H1 (cell line): ENCODE results near the gene ACOT7. TPM values are rescaled to one million over a fixed set of nuclear protein-coding genes. Genes with fewer than 3 reads are reported as not detected.
A peak's percentile ranks its signal among the peaks of the same experiment; 100 is the strongest.

Experiments used
- CTCF ChIA-PET: fragments of 300-600 bp; sonication (Branson Sonifier 250); formaldehyde crosslinking; loops from one replicate; lab custom pipeline; 2021; ENCODE audit not compliant: partially characterized antibody; lab: Charles Lee
- POLR2A ChIA-PET: fragments of 300-600 bp; sonication (Branson Sonifier 250); formaldehyde crosslinking; loops from one replicate; lab custom pipeline; 2021; ENCODE audit warnings: inconsistent platforms; ENCODE audit not compliant: partially characterized antibody; lab: Charles Lee
- DNase-seq, 2 experiments: peaks; one replicate each; pipeline versions ENCODE4 v3.0.0 to v3.0.0-alpha.2; 2010 to 2022; ENCODE audit warnings: low spot score in 2 of 2, low read depth in 1 of 2, mixed read lengths in 1 of 2
- FAIRE-seq: peaks from 2 replicates; lab custom pipeline; 2011; peaks lifted over from hg19 to GRCh38; lab: Jason Lieb, UNC
- H2AFZ ChIP-seq: 2 replicates; pipeline ENCODE4 v1.8.1; 2012; ENCODE audit warnings: low read length, inconsistent platforms
- H2AK5ac ChIP-seq: 2 replicates; pipeline ENCODE4 v1.6.1; 2013; ENCODE audit warnings: low read depth, low read length
- H2BK120ac ChIP-seq: replicated peaks from 2 replicates; pipeline ENCODE3; 2013; ENCODE audit warnings: low read depth, low read length, inconsistent platforms
- H2BK12ac ChIP-seq: 2 replicates; pipeline ENCODE4 v1.6.1; 2013; ENCODE audit warnings: low read depth, low read length
- H2BK15ac ChIP-seq: 2 replicates; pipeline ENCODE4 v1.6.1; 2013; ENCODE audit warnings: low read length
- H2BK20ac ChIP-seq: 2 replicates; pipeline ENCODE4 v1.6.1; 2013; ENCODE audit warnings: low read length
- H2BK5ac ChIP-seq: 2 replicates; pipeline ENCODE4 v1.6.1; 2013; ENCODE audit warnings: low read depth, low read length
- H3K14ac ChIP-seq: 2 replicates; pipeline ENCODE4 v1.6.1; 2013; ENCODE audit warnings: inconsistent platforms; ENCODE audit not compliant: insufficient read length
- H3K18ac ChIP-seq: 2 replicates; pipeline ENCODE4 v1.6.1; 2013; ENCODE audit warnings: low read length; ENCODE audit errors: extremely low read depth
- H3K23ac ChIP-seq: 2 replicates; pipeline ENCODE4 v1.6.1; 2013; ENCODE audit warnings: inconsistent platforms; ENCODE audit not compliant: insufficient read length
- H3K23me2 ChIP-seq: 2 replicates; pipeline ENCODE4 v1.6.1; 2013; ENCODE audit warnings: low read depth, low read length
- H3K27ac ChIP-seq: 2 replicates; pipeline ENCODE4 v1.6.1; 2011; ENCODE audit warnings: low read depth, low read length, inconsistent platforms
- H3K27me3 ChIP-seq, 4 experiments: replicated peaks in 1 of 4; 1 replicate in 1 of 4; 2 replicates in 3 of 4; pipeline versions ENCODE4 v1.6.1 to v1.8.1; 2011 to 2013; ENCODE audit warnings: low read length in 3 of 4, mild to moderate bottlenecking in 3 of 4, inconsistent platforms in 2 of 4, mixed read lengths in 2 of 4, moderate library complexity in 1 of 4; ENCODE audit not compliant: control insufficient read depth in 3 of 4, insufficient read depth in 3 of 4; ENCODE audit errors: extremely low read depth in 1 of 4
- H3K36me3 ChIP-seq, 4 experiments: 2 replicates each; pipeline versions ENCODE4 v1.6.1 to v1.8.1; 2011 to 2013; ENCODE audit warnings: mild to moderate bottlenecking in 4 of 4, low read length in 3 of 4, moderate library complexity in 2 of 4, control low read depth in 1 of 4, inconsistent platforms in 1 of 4; ENCODE audit not compliant: insufficient read depth in 4 of 4, control insufficient read depth in 2 of 4
- H3K4ac ChIP-seq: replicated peaks from 2 replicates; pipeline ENCODE3; 2013; ENCODE audit warnings: low read length, low read depth, mixed read lengths, inconsistent platforms; ENCODE audit not compliant: insufficient read length
- H3K4me1 ChIP-seq, 4 experiments: replicated peaks in 1 of 4; 1 replicate in 1 of 4; 2 replicates in 3 of 4; pipeline versions ENCODE4 v1.6.1 to v1.8.1; 2011 to 2013; ENCODE audit warnings: low read length in 3 of 4, inconsistent platforms in 2 of 4, mixed read lengths in 1 of 4; ENCODE audit not compliant: insufficient read depth in 4 of 4, control insufficient read depth in 3 of 4
- H3K4me2 ChIP-seq, 2 experiments: 2 replicates each; pipeline versions ENCODE4 v1.6.1 to v1.8.1; 2011 to 2013; ENCODE audit warnings: low read depth in 2 of 2, low read length in 2 of 2, control low read depth in 1 of 2, inconsistent platforms in 1 of 2, mild to moderate bottlenecking in 1 of 2; ENCODE audit not compliant: insufficient read depth in 1 of 2
- H3K4me3 ChIP-seq, 4 experiments: fragments of 200-600, 300-600 bp in 1 of 4; sonication (generic), shearing (Covaris generic), sonication (Bioruptor Twin) in 1 of 4; 2 replicates each; pipeline versions ENCODE4 v1.5.1 to v1.8.1; 2011 to 2016; ENCODE audit warnings: low read length in 4 of 4, low read depth in 3 of 4, control low read depth in 2 of 4, inconsistent platforms in 2 of 4, mild to moderate bottlenecking in 2 of 4, mixed read lengths in 1 of 4, moderate library complexity in 1 of 4; ENCODE audit not compliant: insufficient read depth in 2 of 4; ENCODE audit errors: extremely low read depth in 1 of 4
- H3K56ac ChIP-seq: replicated peaks from 2 replicates; pipeline ENCODE3; 2013; ENCODE audit warnings: low read depth, mild to moderate bottlenecking, mixed read lengths, low read length, inconsistent platforms; ENCODE audit not compliant: insufficient read length
- H3K79me1 ChIP-seq: 2 replicates; pipeline ENCODE4 v1.6.1; 2013; ENCODE audit warnings: low read depth, low read length, control low read depth
- H3K79me2 ChIP-seq, 2 experiments: 2 replicates each; pipeline versions ENCODE4 v1.6.1 to v1.8.1; 2012 to 2013; ENCODE audit warnings: low read length in 2 of 2, mild to moderate bottlenecking in 2 of 2, inconsistent platforms in 1 of 2; ENCODE audit not compliant: insufficient read depth in 2 of 2, control insufficient read depth in 1 of 2
- H3K9ac ChIP-seq, 4 experiments: replicated peaks in 1 of 4; 1 replicate in 1 of 4; 2 replicates in 3 of 4; pipeline versions ENCODE4 v1.6.1 to v1.8.1; 2011 to 2013; ENCODE audit warnings: low read depth in 3 of 4, low read length in 3 of 4, control low read depth in 2 of 4, mild to moderate bottlenecking in 2 of 4, moderate library complexity in 2 of 4, inconsistent platforms in 1 of 4; ENCODE audit errors: extremely low read depth in 1 of 4
- H3K9me3 ChIP-seq, 2 experiments: 2 replicates each; pipeline versions ENCODE4 v1.6.1 to v1.8.1; 2012 to 2013; ENCODE audit warnings: mild to moderate bottlenecking in 2 of 2, moderate library complexity in 2 of 2, control low read depth in 1 of 2, inconsistent platforms in 1 of 2, low read depth in 1 of 2, low read length in 1 of 2, mixed read lengths in 1 of 2; ENCODE audit not compliant: insufficient read depth in 2 of 2
- H4K20me1 ChIP-seq, 2 experiments: replicated peaks in 1 of 2; 2 replicates each; pipeline versions ENCODE3 to v1.8.1; 2011 to 2013; ENCODE audit warnings: inconsistent platforms in 2 of 2, low read length in 2 of 2, mild to moderate bottlenecking in 1 of 2; ENCODE audit not compliant: insufficient read depth in 2 of 2, control insufficient read depth in 1 of 2
- H4K5ac ChIP-seq: 2 replicates; pipeline ENCODE4 v1.6.1; 2013; ENCODE audit warnings: low read length, low read depth, mixed read lengths, inconsistent platforms; ENCODE audit not compliant: insufficient read length
- H4K8ac ChIP-seq: 2 replicates; pipeline ENCODE4 v1.8.0; 2013; ENCODE audit warnings: mild to moderate bottlenecking, moderate library complexity, low read length, inconsistent platforms; ENCODE audit not compliant: insufficient read depth; ENCODE audit errors: extremely low read depth
- H4K91ac ChIP-seq: replicated peaks from 2 replicates; pipeline ENCODE3; 2013; ENCODE audit warnings: low read length, mixed read lengths, inconsistent platforms; ENCODE audit not compliant: insufficient read length
- ASH2L ChIP-seq: fragments of 200-600, 300-600 bp; sonication (generic); IDR thresholded peaks from one replicate; pipeline ENCODE4 v1.7.1; 2017; ENCODE audit warnings: low read length
- RAD21 ChIP-seq, 2 experiments: IDR thresholded peaks in 1 of 2; conservative IDR thresholded peaks in 1 of 2; 2 replicates each; pipeline ENCODE4 v1.6.1; 2011; ENCODE audit warnings: low read depth in 2 of 2, low read length in 2 of 2, improper control_type of control experiment in 1 of 2, inconsistent platforms in 1 of 2, mild to moderate bottlenecking in 1 of 2, moderate library complexity in 1 of 2
- RFX5 ChIP-seq: IDR thresholded peaks from 2 replicates; pipeline ENCODE4 v1.6.1; 2011; ENCODE audit warnings: low read depth, low read length, improper control_type of control experiment, borderline replicate concordance
- ZNF274 ChIP-seq: IDR thresholded peaks from 2 replicates; pipeline ENCODE4 v1.7.0; 2012; ENCODE audit warnings: low read length, borderline replicate concordance; ENCODE audit errors: extremely low read depth
- WGBS, 2 experiments: shearing (Covaris generic) in 1 of 2; methylation state at CpG; one replicate each; pipeline versions ENCODE4 v1.1.6 to v1.1.7; 2013 to 2015; ENCODE audit warnings: low lambda C conversion rate in 2 of 2, mixed read lengths in 2 of 2, inconsistent platforms in 1 of 2, low coverage in 1 of 2, missing lambda C conversion rate in 1 of 2; ENCODE audit not compliant: insufficient replicate concordance in 2 of 2, insufficient coverage in 1 of 2, insufficient read length in 1 of 2; ENCODE audit errors: extremely low coverage in 1 of 2, missing lambda C conversion rate in 1 of 2; 5-methylcytosine and 5-hydroxymethylcytosine counted together
- polyA plus RNA-seq, 7 experiments: library from polyadenylated mRNA; depleted of rRNA in 3 of 7; stranded (reverse) in 5 of 7; unstranded in 2 of 7; fragments of >200 nt in 5 of 7; fragments of 200-250 nt in 2 of 7; gene quantifications; 1 replicate in 5 of 7; 2 replicates in 1 of 7; 4 replicates in 1 of 7; pipeline versions ENCODE4 v1.2.1 to v1.2.3, GENCODE V29; 2011 to 2013; ENCODE audit warnings: missing spikeins in 2 of 7, mixed read lengths in 2 of 7
- total RNA-seq: library from RNA; stranded (reverse); fragmentation: NEBNext Ultra II Directional; extraction: Animal tissue kit (Norgen Biotek cat#: 25700); gene quantifications from 2 replicates; pipeline ENCODE4 v1.2.1, GENCODE V29; 2021
- TF ChIP-seq, protein P1 (sequence below): IDR thresholded peaks from 2 replicates; pipeline ENCODE4 v1.6.1; 2011; ENCODE audit warnings: low read depth, mild to moderate bottlenecking, low read length; ENCODE audit not compliant: insufficient read depth
- TF ChIP-seq, protein P2 (sequence below), 3 experiments: IDR thresholded peaks; 1 replicate in 2 of 3; 2 replicates in 1 of 3; pipeline versions ENCODE4 v1.5.1 to v1.6.1; 2011; ENCODE audit warnings: low read length in 3 of 3, mild to moderate bottlenecking in 3 of 3, inconsistent platforms in 2 of 3, low read depth in 1 of 3, moderate library complexity in 1 of 3; ENCODE audit not compliant: insufficient read depth in 1 of 3; ENCODE audit errors: control extremely low read depth in 1 of 3

The ACOT7 gene
- total and polyA plus RNA-seq, 2 of the 8 experiments (the other 6 are each of a cell fraction or from before 2014, with no cell fraction given), result 151 to 214 TPM

- no peaks in the 10 kb centered on the region; a peak in 1 of 4 replicates for H3K79me2 ChIP-seq
- H3K4ac ChIP-seq, result no peak overlapping the region
- H4K91ac ChIP-seq, result no peak overlapping the region
- ChIA-PET CTCF (interaction anchor here (0.6 to 19.1 kb wide), 59 partner anchors 9 to 1659 kb away, joined by 3 to 353 read pairs (median 4); partner anchors contain the start of genes ACOT7, GPR153, ICMT and RNF207), POLR2A (interaction anchor here (0.7 to 9.3 kb wide), 28 partner anchors 9 to 318 kb away, joined by 3 to 64 read pairs (median 3); partner anchors contain the start of genes GPR153, ICMT, RNF207 and RPL22)
- no peak overlapping the region for H3K14ac ChIP-seq
- H3K9ac ChIP-seq, result no peak overlapping the region
- no peak overlapping the region for H2AFZ ChIP-seq
- H3K79me1 ChIP-seq, result no peaks in the 10 kb centered on the region
- DNase-seq (peak in 1 of 2 experiments; percentile 96), FAIRE-seq (no peak)
- no peak overlapping the region for H3K27ac ChIP-seq
- H3K23me2 ChIP-seq, result peaks cover 23% of the 10 kb centered on the region; the same call in 1 of the 2 replicates
- no peak overlapping the region for H3K23ac ChIP-seq
- H2AK5ac ChIP-seq, result no peak overlapping the region
- H2BK15ac ChIP-seq, result peak overlapping the region; percentile 4; the same call in 1 of the 2 replicates
- no peaks in the 10 kb centered on the region for H3K9me3 ChIP-seq
- no peak overlapping the region; the same call in 1 of the 2 replicates for H2BK12ac ChIP-seq
- no peak overlapping the region for H2BK20ac ChIP-seq
- no peaks in the 10 kb centered on the region for H3K36me3 ChIP-seq
- peak overlapping the region; percentile 18 to 92 for H3K4me2 ChIP-seq
- no peak overlapping the region for H4K8ac ChIP-seq
- H3K4me1 ChIP-seq, result peaks cover 4 to 28% (median 21%) of the 10 kb centered on the region in 4 experiments
- peak overlapping the region; percentile 60; the same call in 1 of the 2 replicates for H3K18ac ChIP-seq
- H3K56ac ChIP-seq, result no peak overlapping the region
- 17% methylated on average over 30 of the region's 30 CpGs; no CpG with 5 or more reads in 1 of the 2 experiments for WGBS, 2 experiments
- peaks cover 18 to 48% (median 37%) of the 10 kb centered on the region in 4 experiments for H3K27me3 ChIP-seq
- peaks cover 9 to 26% of the 10 kb centered on the region in 2 experiments for H4K20me1 ChIP-seq
- peak overlapping the region; percentile 56; the same call in 1 of the 2 replicates for H2BK5ac ChIP-seq
- H3K4me3 ChIP-seq, result peak overlapping the region; percentile 59 to 91 (median 80)
- H4K5ac ChIP-seq, result no peak overlapping the region
- no peak overlapping the region for H2BK120ac ChIP-seq
- TF ChIP-seq, protein P1, sequence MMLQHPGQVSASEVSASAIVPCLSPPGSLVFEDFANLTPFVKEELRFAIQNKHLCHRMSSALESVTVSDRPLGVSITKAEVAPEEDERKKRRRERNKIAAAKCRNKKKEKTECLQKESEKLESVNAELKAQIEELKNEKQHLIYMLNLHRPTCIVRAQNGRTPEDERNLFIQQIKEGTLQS, result no peak
- no peak for TF ChIP-seq RFX5
- TF ChIP-seq, protein P2, sequence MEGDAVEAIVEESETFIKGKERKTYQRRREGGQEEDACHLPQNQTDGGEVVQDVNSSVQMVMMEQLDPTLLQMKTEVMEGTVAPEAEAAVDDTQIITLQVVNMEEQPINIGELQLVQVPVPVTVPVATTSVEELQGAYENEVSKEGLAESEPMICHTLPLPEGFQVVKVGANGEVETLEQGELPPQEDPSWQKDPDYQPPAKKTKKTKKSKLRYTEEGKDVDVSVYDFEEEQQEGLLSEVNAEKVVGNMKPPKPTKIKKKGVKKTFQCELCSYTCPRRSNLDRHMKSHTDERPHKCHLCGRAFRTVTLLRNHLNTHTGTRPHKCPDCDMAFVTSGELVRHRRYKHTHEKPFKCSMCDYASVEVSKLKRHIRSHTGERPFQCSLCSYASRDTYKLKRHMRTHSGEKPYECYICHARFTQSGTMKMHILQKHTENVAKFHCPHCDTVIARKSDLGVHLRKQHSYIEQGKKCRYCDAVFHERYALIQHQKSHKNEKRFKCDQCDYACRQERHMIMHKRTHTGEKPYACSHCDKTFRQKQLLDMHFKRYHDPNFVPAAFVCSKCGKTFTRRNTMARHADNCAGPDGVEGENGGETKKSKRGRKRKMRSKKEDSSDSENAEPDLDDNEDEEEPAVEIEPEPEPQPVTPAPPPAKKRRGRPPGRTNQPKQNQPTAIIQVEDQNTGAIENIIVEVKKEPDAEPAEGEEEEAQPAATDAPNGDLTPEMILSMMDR (IDR thresholded peaks at IDR 0.05; ENCODE audit: control extremely low read depth in 1 of 3, insufficient read depth in 1 of 3, low read depth in 1 of 3, low read length in 3 of 3), result peak in 2 of 3 experiments; percentile 92; a peak in 3 of 4 replicates
- TF ChIP-seq RAD21 (IDR thresholded peaks at IDR 0.05 in 1 of 2, conservative IDR thresholded peaks at IDR 0.05 in 1 of 2; ENCODE audit: low read depth in 2 of 2, low read length in 2 of 2), result peak; percentile 93 to 94
- no peak for TF ChIP-seq ZNF274
- TF ChIP-seq ASH2L, result no peak
Measured at GRCh38 chr1:6246497-6247467, 146.8 kb downstream of the ACOT7 start.
